Activated naive CD4-positive, alpha-beta T cell (primary cell): ENCODE data around the gene TM7SF3.

Source experiments
- DNase-seq, 4 experiments: peaks; one replicate each; lab custom pipeline; 2025; lab: John Stamatoyannopoulos, UW

The TM7SF3 gene

GRCh38 chr12:26928661-26929060, 85.5 kb downstream of the TM7SF3 start:
- DNase-seq = no peak
